Retinal pigment epithelial cell (primary cell): ENCODE measurements around the gene CCND3.
"Not testable (repeated sequence)": the region's sequence is repeated elsewhere in the genome, so short reads cannot be mapped to it uniquely, and the experiment has no call there.

ENCODE experiments used
- DNase-seq: peaks from one replicate; pipeline ENCODE4 v3.0.0-alpha.2; 2010; ENCODE audit warnings: low read depth
- H3K4me3 ChIP-seq: 2 replicates; pipeline ENCODE4 v1.5.1; 2011; ENCODE audit warnings: mild to moderate bottlenecking, low read length, control low read depth, moderate library complexity
- TF ChIP-seq, protein P1 (sequence below): conservative IDR thresholded peaks from 2 replicates; pipeline ENCODE4 v1.5.1; 2011; ENCODE audit warnings: low read depth, low read length, control low read depth, inconsistent platforms

CCND3 gene

DNA sequence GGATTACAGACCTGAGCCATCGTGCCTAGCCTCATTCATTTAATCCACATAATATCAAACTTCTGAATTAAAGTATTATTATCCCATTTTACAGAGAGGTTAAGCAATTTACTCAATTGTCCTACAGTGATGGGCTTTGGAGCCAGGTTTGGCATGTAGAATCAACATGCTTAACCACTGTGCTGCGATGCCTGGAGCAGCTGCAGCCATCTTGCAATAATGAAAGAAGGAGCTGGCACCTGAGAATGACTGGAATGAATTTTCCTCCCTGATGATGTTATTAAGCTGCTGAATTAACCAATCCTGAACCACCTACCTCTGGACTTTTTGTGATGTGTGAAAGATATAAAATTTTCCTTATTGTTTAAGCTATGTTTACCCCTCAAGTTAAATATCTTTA, 13.1 kb upstream of the CCND3 start:
- DNase-seq: no peak
- H3K4me3 ChIP-seq: no peak overlapping the region
- TF ChIP-seq, protein P1, sequence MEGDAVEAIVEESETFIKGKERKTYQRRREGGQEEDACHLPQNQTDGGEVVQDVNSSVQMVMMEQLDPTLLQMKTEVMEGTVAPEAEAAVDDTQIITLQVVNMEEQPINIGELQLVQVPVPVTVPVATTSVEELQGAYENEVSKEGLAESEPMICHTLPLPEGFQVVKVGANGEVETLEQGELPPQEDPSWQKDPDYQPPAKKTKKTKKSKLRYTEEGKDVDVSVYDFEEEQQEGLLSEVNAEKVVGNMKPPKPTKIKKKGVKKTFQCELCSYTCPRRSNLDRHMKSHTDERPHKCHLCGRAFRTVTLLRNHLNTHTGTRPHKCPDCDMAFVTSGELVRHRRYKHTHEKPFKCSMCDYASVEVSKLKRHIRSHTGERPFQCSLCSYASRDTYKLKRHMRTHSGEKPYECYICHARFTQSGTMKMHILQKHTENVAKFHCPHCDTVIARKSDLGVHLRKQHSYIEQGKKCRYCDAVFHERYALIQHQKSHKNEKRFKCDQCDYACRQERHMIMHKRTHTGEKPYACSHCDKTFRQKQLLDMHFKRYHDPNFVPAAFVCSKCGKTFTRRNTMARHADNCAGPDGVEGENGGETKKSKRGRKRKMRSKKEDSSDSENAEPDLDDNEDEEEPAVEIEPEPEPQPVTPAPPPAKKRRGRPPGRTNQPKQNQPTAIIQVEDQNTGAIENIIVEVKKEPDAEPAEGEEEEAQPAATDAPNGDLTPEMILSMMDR: no peak

DNA sequence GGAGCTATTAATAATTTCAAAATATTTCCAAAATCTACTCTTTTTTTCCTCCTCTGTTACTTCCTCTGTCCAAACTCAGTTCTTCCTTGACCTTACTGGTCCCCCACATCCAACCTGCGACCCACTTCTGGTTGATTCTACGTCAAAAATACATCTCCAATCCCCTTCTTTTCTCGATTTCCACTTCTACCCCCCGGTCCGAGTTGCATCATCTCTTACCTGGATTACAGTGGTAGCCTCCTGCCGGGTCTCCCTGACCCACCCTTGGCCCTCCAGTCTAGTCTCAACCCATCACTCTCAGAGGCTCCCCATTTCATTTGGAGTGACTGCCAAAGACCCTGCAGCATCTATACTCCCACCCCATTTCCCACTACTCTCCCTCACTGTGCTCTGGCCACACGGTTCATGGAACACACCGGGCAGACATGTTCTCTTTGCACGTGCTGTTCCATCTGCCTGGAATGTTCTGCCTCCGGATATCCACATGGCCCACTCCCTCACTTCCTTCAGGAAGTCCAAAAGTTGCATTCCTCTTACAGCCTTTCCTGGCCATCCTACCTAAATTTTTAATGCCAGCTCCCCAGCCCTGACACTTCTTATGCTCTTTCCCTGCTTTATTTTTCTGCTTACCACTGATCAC, 6.1 kb upstream of the CCND3 start:
- H3K4me3 ChIP-seq: no peak overlapping the region
- TF ChIP-seq, protein P1: no peak
- no peak for DNase-seq

DNA sequence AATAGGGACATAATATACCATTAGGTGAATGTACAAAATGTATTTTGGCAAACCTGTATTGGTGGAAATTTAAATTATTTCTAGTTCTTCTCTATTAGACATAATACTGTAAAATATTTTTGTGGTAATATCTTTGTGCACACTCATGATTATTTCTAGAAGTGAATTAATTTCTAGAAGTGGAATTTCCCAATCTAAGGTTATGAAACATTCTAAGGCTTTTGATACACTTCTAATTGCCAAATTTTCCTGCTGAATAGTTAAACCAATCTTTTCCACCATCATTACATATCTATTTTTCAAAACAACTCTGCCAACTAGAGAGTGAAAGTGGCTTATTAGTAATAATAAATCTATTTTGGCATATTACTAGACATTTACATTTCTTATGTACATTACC, 1.8 kb upstream of the CCND3 start:
- H3K4me3 ChIP-seq: no peak overlapping the region
- TF ChIP-seq, protein P1: no peak
- DNase-seq: no peak

DNA sequence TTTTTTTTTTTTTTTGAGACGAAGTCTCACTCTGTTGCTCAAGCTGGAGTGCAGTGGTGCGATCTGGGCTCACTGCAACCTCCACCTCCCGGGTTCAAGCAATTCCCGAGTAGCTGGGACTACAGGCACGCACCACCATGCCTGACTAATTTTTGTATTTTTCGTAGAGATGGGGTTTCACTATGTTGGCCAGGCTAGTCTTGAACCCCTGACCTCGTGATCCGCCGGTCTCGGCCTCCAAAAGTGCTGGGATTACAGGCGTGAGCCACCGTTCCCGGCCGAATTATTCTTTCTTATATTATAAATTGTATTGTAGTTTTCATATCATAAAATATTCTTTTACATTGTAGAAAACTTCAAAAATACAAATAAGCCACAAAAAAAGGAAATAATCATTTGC, 1.3 kb upstream of the CCND3 start:
- H3K4me3 ChIP-seq, DNase-seq: not testable (repeated sequence)

DNA sequence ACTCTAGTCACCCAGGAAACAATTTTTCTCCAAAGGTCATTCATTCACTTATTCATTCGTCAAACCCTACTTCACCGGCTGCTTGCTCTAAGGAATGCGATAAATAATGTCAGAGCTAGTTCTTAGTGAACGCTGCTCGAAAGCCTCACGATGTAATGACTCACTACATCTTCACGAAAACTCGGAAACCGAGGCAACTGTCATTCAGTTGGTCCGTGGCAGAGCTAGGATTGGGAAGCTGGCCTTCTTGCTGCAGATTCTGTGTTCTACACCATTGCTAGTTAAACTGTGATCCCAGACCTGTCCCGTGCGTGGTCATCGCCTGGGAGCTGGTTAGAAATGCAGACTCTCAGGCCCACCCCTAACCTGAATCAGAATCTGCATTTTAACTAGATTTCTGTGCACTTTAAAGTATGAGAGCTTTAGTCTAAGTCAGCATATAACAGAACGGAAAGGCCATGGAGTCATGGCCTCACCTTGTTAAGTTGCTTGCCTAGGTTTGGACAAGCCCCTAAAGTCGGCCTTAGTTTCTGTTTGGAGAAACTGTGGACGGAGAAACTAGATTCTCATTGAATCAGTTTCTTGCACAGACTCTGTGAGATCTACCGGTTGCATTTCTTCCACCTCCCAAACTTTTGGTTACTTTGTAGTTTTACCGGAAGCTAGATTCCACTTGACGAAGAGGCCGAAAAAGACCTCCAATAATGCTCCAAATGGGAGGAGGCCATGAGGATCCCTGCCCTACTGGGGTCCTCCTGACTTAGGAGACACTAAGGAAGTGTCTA, 651 bp upstream of the CCND3 start:
- TF ChIP-seq, protein P1: no peak
- DNase-seq: peak; percentile 54
- H3K4me3 ChIP-seq: peak overlapping the region; percentile 51

DNA sequence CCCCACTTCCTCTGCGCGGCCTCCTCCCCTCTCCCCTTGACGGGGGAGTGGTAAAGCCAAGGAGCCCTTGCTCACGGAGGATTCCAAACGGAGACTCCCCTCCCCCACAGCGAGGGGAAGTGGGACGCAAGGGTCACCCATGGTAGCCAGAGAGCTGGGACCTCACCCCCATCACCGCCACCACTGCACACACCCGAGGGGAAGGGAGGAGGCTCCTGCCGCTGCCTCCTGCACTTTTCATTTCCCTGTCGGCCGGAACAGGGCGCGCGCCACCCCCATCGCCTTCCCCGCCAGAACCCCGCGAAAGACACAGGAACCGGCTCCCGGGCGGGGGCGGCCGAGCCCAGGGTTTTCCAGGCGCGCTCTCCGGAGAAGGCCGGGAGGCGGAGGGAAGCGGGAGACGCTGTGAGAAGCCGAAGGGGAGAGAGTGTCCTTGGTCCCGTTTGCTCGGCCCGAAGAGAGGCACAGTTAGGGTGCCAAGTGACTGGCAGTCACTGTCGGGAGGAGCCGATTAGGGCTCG, 789 bp downstream of the CCND3 start:
- TF ChIP-seq, protein P1: no peak
- peak overlapping the region; percentile 88 for H3K4me3 ChIP-seq
- DNase-seq: no peak

DNA sequence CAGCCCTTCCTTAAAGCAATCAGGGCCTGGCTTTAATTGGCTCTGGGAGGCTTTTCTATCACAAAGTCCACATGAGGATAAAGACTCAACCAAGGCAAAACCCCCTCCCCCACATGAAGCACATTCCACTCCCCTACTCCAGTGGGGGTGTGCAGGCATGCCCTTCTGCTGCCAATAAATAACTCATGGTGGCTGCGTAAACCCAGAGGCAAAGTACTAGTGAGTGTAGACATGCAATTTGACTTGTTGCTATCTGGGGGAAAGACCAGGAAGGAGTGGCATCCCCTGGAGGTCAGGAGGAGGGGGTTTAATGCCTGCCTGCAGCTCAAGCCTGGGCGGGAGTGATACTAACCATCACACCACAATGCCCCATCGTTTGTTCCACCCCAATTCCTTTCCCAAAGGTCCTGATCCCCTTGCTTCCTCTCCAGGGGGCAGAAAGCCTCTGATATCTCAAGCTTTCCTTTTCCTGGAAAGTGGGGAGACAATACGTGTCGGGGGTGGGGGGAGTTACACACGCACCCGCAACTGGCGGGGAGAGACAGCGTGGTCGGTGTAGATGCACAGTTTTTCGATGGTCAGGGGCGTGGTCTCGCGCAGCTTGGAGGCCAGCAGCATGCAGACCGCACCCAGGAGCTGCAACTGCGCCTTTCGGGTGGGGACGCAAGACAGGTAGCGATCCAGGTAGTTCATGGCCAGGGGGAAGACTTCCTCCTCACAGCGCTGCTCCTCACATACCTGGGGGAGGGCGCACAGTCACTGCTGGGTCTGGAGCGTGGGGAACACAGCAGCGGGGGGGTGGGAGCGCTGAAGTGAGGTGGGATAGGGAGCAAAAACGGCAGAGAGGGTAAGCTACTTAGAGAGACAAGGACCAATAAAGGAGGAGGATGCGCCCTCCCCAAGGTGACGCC, 1.5 kb downstream of the CCND3 start:
- TF ChIP-seq, protein P1: no peak
- peak overlapping the region; percentile 88 for H3K4me3 ChIP-seq
- no peak for DNase-seq
